Forelimb muscle (tissue), 1 donor: Measurements from ENCODE around the gene MRPS23. TPM values are rescaled to one million over a fixed set of nuclear protein-coding genes. Genes with fewer than 3 reads are reported as not detected.

Source experiments
- DNase-seq: peaks from one replicate; pipeline ENCODE4 v3.0.0-alpha.2; 2013; ENCODE audit warnings: low read depth
- polyA plus RNA-seq: library from polyadenylated mRNA; unstranded; fragments of 120-200 nt; gene quantifications from one replicate; pipeline ENCODE4 v1.2.1, GENCODE V29; 2013; ENCODE audit not compliant: insufficient read length

MRPS23 gene
- polyA plus RNA-seq, 1 donor, result 36.1 TPM

GRCh38 chr17:57838857-57839570 is 10.8 kb downstream of the MRPS23 start:
- no peak for DNase-seq

DNA sequence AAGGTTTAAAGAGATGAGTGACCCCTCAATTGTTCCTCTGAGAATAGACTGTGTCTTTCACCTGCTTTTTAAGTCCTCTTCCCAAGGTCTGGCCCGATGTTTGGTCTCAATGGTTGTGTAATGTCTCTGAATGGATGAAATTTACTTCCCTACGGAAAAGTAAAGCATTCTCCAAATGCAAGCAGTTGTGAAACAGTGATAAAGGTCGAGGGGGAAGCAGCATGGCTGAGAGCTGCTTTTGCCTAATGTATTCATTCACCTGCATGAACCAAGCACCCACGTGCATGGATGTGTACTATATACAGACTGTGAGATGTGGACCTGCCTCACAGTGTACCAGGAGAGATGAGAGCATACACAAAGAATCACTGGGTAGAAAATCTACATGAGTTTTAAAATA is 11.4 kb downstream of the MRPS23 start:
- no peak for DNase-seq

- no peak for DNase-seq
Measured at GRCh38 chr17:57835333-57835900, 14.4 kb downstream of the MRPS23 start.

DNA sequence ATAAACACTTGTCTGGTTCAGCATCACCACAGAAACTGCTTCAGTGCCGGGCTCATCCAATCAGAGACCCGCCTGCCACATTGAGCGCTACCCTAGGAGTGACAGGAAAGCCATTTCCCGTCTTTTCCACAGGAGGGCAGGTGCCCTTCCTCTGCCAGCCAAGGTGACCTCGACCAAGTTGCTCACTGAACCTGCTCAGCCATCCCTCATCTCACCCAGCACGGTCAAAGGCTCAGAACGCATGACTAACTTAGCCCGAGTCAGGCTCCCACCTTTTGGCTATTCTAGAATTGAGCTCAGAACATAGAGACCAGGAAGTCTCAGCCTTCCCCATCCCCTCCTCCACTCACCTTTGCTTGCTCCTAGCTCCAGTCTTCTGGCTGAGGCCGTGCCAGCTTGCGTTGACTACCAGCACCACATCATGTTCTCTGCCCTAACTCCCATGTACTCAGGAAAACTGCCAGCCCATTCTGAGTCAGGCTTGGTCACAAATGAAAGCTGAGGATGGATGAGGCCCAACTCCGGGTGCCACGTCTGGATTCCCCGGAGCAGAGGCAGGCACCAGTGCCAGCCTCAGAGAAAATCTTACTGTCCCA is 15.6 kb downstream of the MRPS23 start:
- DNase-seq, result no peak

GRCh38 chr17:57833179-57833939 is 16.5 kb downstream of the MRPS23 start:
- peak; percentile 53 for DNase-seq

- DNase-seq, result no peak
Measured at GRCh38 chr17:57832314-57833178, 17.3 kb downstream of the MRPS23 start.

GRCh38 chr17:57830880-57831279 is 19.0 kb downstream of the MRPS23 start:
- DNase-seq, result no peak

DNA sequence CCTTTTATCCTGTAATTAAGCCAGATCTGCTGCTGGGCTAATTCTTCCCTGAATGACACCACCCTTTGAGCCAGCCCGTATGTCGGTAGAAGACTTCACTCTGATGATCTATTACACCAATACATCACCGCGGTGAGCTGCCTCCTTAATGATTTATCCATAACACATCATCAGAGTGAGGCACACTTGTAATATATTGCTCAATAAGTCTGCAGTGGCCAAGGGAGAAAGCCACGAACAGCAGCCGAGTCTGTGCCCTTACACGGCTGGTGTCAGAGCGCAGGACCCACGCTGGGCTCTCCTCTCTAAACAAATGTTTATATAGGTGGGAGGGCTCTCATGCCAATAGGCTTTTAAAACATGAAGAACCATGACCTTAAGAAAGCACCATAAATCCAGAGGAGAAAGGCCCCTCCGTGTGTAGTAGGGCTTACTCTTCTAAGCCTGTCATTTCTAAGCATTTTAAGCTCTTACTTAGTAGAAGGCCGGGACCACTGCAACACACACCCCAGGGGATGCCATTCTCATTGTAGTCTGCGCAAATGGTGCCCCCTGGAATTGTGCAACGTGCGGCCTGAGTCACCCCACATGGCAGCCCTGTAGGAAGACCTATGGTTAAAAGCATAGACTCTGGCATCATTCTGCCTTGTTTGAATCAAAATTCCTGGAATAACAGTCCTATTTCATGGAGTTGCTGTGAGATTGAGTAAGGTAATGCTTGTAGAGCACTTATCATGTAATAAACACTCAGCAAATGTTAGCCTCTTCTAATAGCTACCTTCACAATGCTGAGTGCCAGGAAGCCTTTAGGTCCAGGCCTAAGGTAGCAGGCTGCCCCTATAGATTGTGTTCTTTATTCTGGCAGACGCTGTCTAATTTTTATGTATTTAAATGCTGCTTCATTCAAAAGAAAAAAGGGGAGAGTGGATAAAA is 26.1 kb downstream of the MRPS23 start:
- DNase-seq, result no peak

GRCh38 chr17:57819867-57820266 is 30.0 kb downstream of the MRPS23 start:
- DNase-seq, result no peak

- DNase-seq, result no peak
Measured at GRCh38 chr17:57819285-57819684, 30.6 kb downstream of the MRPS23 start.

DNA sequence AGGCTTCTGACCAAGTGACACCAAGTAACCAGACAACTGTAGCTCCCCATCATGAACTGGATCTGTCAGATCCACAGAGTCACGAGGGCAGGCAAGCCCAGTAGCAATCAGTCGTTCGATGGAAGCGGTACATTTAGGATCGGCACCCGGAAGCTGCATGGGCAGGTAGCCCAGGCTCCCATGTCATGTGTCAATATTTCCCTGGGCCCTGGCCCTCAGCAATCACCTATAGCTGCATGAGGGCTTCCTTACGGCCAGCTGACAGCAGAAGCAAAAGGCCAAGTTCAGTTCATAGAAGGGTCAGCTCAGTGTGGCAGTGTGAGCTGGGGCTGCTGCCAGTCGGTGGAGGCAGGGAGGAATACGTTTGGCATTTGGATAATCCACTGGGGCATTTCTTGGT is 31.8 kb downstream of the MRPS23 start:
- no peak for DNase-seq

- no peak for DNase-seq
Measured at GRCh38 chr17:57817299-57817698, 32.5 kb downstream of the MRPS23 start.

- no peak for DNase-seq
Measured at GRCh38 chr17:57814421-57814820, 35.4 kb downstream of the MRPS23 start.

DNA sequence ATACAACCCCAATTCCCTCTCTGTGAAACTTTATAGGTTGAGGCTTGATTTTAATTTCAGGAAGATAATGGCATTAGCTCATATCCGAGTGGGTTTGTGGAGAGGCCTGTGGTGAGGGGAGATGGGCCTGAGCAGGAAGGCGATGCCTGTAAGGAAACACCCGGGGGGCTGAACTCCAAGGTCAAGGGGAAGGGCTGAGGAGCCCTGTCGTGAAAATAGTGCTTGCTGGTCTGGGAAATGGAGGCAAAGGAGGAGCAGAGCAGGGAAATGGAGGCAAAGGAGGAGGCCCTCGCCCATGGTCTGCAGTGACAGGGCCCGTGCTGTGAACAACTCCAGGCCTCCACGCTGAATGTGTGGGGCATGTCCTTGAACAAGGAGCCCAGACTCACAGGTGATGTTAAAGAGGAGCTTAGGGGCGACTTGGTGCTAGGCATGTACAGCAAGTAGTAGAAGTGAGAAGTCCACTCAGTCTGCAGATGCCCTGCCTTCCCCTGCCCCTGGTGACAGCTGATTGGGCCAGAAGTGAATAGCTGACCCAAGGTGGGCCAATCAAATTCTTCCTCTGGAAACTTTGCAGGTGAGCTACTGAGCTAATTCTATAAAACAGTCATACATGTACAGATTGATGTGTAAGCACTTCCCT is 38.1 kb downstream of the MRPS23 start:
- no peak for DNase-seq

- no peak for DNase-seq
Measured at GRCh38 chr17:57810721-57811637, 38.9 kb downstream of the MRPS23 start.

DNA sequence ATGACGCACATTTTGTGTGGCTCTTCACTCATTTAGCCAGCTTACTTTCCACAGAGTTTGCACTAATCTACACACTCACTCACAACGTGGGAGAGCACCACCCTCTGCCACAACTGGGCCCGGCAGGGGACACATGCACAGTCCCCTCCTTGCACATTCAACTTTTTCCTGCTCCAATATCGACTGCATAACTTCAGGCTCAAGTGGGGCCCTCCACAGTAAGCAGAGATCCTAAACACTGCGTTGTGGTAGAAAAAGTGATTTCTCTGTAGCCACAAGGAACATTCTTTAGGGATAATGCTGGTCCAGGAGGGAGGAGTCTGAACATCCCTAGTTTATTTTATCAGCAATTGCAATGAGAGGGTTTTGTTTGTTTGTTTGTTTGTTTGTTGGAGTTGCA is 40.0 kb downstream of the MRPS23 start:
- DNase-seq, result no peak

GRCh38 chr17:57808882-57809281 is 41.0 kb downstream of the MRPS23 start:
- DNase-seq, result no peak

- no peak for DNase-seq
Measured at GRCh38 chr17:57806167-57806830, 43.5 kb downstream of the MRPS23 start.
